ENCODE data around the gene TRIP10. TPM values are rescaled to one million over a fixed set of nuclear protein-coding genes. Genes with fewer than 3 reads are reported as not detected.

TRIP10 gene
- total RNA-seq, 1 experiment from 2014 or later = 107 TPM

- Mint-ChIP-seq H3K4me3 (ENCODE audit: unreplicated experiment) (no peak overlapping the region), H3K36me3 (ENCODE audit: insufficient read depth, unreplicated experiment) (peaks cover 11% of the 10 kb centered on the region), H3K27ac (ENCODE audit: unreplicated experiment) (no peak overlapping the region), H3K9me3 (ENCODE audit: unreplicated experiment) (no peaks in the 10 kb centered on the region), H3K27me3 (ENCODE audit: insufficient read depth, unreplicated experiment) (no peaks in the 10 kb centered on the region), H3K4me1 (ENCODE audit: low read depth, unreplicated experiment) (peaks cover 7% of the 10 kb centered on the region)
- H3K36me3 ChIP-seq (ENCODE audit: control insufficient read depth, insufficient read depth, low read length) = no peaks in the 10 kb centered on the region; the same call in 1 of the 2 replicates
- TF ChIP-seq, protein P1, sequence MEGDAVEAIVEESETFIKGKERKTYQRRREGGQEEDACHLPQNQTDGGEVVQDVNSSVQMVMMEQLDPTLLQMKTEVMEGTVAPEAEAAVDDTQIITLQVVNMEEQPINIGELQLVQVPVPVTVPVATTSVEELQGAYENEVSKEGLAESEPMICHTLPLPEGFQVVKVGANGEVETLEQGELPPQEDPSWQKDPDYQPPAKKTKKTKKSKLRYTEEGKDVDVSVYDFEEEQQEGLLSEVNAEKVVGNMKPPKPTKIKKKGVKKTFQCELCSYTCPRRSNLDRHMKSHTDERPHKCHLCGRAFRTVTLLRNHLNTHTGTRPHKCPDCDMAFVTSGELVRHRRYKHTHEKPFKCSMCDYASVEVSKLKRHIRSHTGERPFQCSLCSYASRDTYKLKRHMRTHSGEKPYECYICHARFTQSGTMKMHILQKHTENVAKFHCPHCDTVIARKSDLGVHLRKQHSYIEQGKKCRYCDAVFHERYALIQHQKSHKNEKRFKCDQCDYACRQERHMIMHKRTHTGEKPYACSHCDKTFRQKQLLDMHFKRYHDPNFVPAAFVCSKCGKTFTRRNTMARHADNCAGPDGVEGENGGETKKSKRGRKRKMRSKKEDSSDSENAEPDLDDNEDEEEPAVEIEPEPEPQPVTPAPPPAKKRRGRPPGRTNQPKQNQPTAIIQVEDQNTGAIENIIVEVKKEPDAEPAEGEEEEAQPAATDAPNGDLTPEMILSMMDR (IDR thresholded peaks at IDR 0.05; ENCODE audit: insufficient read depth in 1 of 2, low read depth in 1 of 2, low read length in 1 of 2, severe bottlenecking in 1 of 2, unreplicated experiment in 1 of 2) = no peak
- DNase-seq = no peak
- no TSS peak for BruUV-seq (replicated peaks)
- intact Hi-C loops (cut with micrococcal nuclease; ENCODE audit: unreplicated experiment) = no loop called here
- ChIA-PET POLR2A (no interaction called here), CTCF (no interaction called here)
- no peaks in the 10 kb centered on the region for H3K27me3 ChIP-seq (replicated peaks; ENCODE audit: control insufficient read depth, insufficient read depth, low read length)
- H3K4me1 ChIP-seq = peaks cover 2% of the 10 kb centered on the region
- no peaks in the 10 kb centered on the region for H3K9me3 ChIP-seq
- no peak overlapping the region for H3K4me3 ChIP-seq (ENCODE audit: low read depth, low read length)
Observed at GRCh38 chr19:6728346-6728745, 11.1 kb upstream of the TRIP10 start.

- H3K27me3 ChIP-seq (replicated peaks; ENCODE audit: control insufficient read depth, insufficient read depth, low read length) = no peaks in the 10 kb centered on the region
- Mint-ChIP-seq H3K9me3 (ENCODE audit: unreplicated experiment) (no peaks in the 10 kb centered on the region), H3K27me3 (ENCODE audit: insufficient read depth, unreplicated experiment) (no peaks in the 10 kb centered on the region), H3K4me1 (ENCODE audit: low read depth, unreplicated experiment) (no peaks in the 10 kb centered on the region), H3K36me3 (ENCODE audit: insufficient read depth, unreplicated experiment) (peaks cover 11% of the 10 kb centered on the region), H3K4me3 (ENCODE audit: unreplicated experiment) (no peak overlapping the region), H3K27ac (ENCODE audit: unreplicated experiment) (peak overlapping the region; percentile 46)
- BruUV-seq (replicated peaks) = no TSS peak
- ChIA-PET CTCF (interaction anchor here (1.1 kb wide), 1 partner anchor 8 kb away, joined by 3 read pairs; the partner anchor contains the start of gene GPR108), POLR2A (no interaction called here)
- TF ChIP-seq, protein P1 (IDR thresholded peaks at IDR 0.05; ENCODE audit: insufficient read depth in 1 of 2, low read depth in 1 of 2, low read length in 1 of 2, severe bottlenecking in 1 of 2, unreplicated experiment in 1 of 2) = no peak
- intact Hi-C loops (cut with micrococcal nuclease; ENCODE audit: unreplicated experiment) = no loop called here
- no peak for DNase-seq
- no peaks in the 10 kb centered on the region for H3K4me1 ChIP-seq
- H3K9me3 ChIP-seq = no peaks in the 10 kb centered on the region
- no peak overlapping the region for H3K4me3 ChIP-seq (ENCODE audit: low read depth, low read length)
- H3K36me3 ChIP-seq (ENCODE audit: control insufficient read depth, insufficient read depth, low read length) = no peaks in the 10 kb centered on the region; the same call in 1 of the 2 replicates
Observed at GRCh38 chr19:6729573-6730152, 9.8 kb upstream of the TRIP10 start.

GRCh38 chr19:6730153-6730804, 9.2 kb upstream of the TRIP10 start:
- no peak for DNase-seq
- CTCF ChIA-PET = no interaction called here
- POLR2A ChIA-PET = no interaction called here

More at GRCh38 chr19:6730153-6730804, 9.2 kb upstream of the TRIP10 start:
- intact Hi-C loops (cut with micrococcal nuclease; ENCODE audit: unreplicated experiment) = no loop called here
- no peaks in the 10 kb centered on the region for H3K9me3 ChIP-seq
- Mint-ChIP-seq H3K4me1 (ENCODE audit: low read depth, unreplicated experiment) (no peaks in the 10 kb centered on the region), H3K36me3 (ENCODE audit: insufficient read depth, unreplicated experiment) (peaks cover 11% of the 10 kb centered on the region), H3K27me3 (ENCODE audit: insufficient read depth, unreplicated experiment) (no peaks in the 10 kb centered on the region), H3K9me3 (ENCODE audit: unreplicated experiment) (no peaks in the 10 kb centered on the region), H3K4me3 (ENCODE audit: unreplicated experiment) (no peak overlapping the region), H3K27ac (ENCODE audit: unreplicated experiment) (no peak overlapping the region)
- no peaks in the 10 kb centered on the region for H3K4me1 ChIP-seq
- TF ChIP-seq, protein P1 (IDR thresholded peaks at IDR 0.05; ENCODE audit: insufficient read depth in 1 of 2, low read depth in 1 of 2, low read length in 1 of 2, severe bottlenecking in 1 of 2, unreplicated experiment in 1 of 2) = no peak
- BruUV-seq (replicated peaks) = no TSS peak
- H3K4me3 ChIP-seq (ENCODE audit: low read depth, low read length) = no peak overlapping the region
- no peaks in the 10 kb centered on the region for H3K27me3 ChIP-seq (replicated peaks; ENCODE audit: control insufficient read depth, insufficient read depth, low read length)
- no peaks in the 10 kb centered on the region; the same call in 1 of the 2 replicates for H3K36me3 ChIP-seq (ENCODE audit: control insufficient read depth, insufficient read depth, low read length)
